Loucy (cell line): Measurements from ENCODE around the gene PPP3CA.

Experiments
- CTCF ChIP-seq: fragments of 200-600 bp; sonication (generic); conservative IDR thresholded peaks from 2 replicates; pipeline ENCODE4 v1.5.1; 2014; ENCODE audit warnings: mild to moderate bottlenecking, antibody characterized with exemption, low read length
- EZH2phosphoT487 ChIP-seq: fragments of 200-600 bp; IDR thresholded peaks from 2 replicates; pipeline ENCODE4 v1.6.1; 2018; ENCODE audit warnings: antibody characterized with exemption, mild to moderate bottlenecking, moderate library complexity, borderline replicate concordance

GRCh38 chr4:101162990-101163380 lies 184.3 kb downstream of the PPP3CA start:
- no peak for TF ChIP-seq CTCF
- no peak for TF ChIP-seq EZH2phosphoT487
